Neural crest cell (in vitro differentiated cells): ENCODE results near the gene TAAR8. TPM values are rescaled to one million over a fixed set of nuclear protein-coding genes. Genes with fewer than 3 reads are reported as not detected.
A peak's percentile ranks its signal among the peaks of the same experiment; 100 is the strongest.

Source experiments
- DNase-seq: peaks from one replicate; pipeline ENCODE4 v3.0.0; 2021; ENCODE audit warnings: low read depth, mixed read lengths, low spot score
- H3K27ac Mint-ChIP-seq: one replicate; pipeline ENCODE4 v1.8.0; 2021; ENCODE audit warnings: mild to moderate bottlenecking, mixed read lengths; ENCODE audit not compliant: unreplicated experiment
- H3K27me3 Mint-ChIP-seq: 2 replicates; pipeline ENCODE4 v1.8.0; 2021; ENCODE audit warnings: low read depth, mild to moderate bottlenecking, mixed read lengths
- H3K36me3 Mint-ChIP-seq: 2 replicates; pipeline ENCODE4 v1.8.0; 2021; ENCODE audit warnings: low read depth, mild to moderate bottlenecking, mixed read lengths
- H3K4me1 Mint-ChIP-seq: 2 replicates; pipeline ENCODE4 v1.8.0; 2021; ENCODE audit warnings: mixed read lengths
- H3K4me3 Mint-ChIP-seq: one replicate; pipeline ENCODE4 v1.8.0; 2021; ENCODE audit warnings: mild to moderate bottlenecking, mixed read lengths
- H3K9me3 Mint-ChIP-seq: 2 replicates; pipeline ENCODE4 v1.8.0; 2021; ENCODE audit warnings: mixed read lengths
- total RNA-seq: library from RNA; stranded (reverse); gene quantifications from 2 replicates; pipeline ENCODE4 v1.2.1, GENCODE V29; 2021
- TF ChIP-seq, protein P1 (sequence below): fragments of 200-600 bp; sonication (generic); conservative IDR thresholded peaks from 2 replicates; pipeline ENCODE4 v1.5.0; 2021; ENCODE audit warnings: antibody characterized with exemption, mild to moderate bottlenecking

Gene TAAR8
- total RNA-seq, 1 donor from 2014 or later: not detected

DNA sequence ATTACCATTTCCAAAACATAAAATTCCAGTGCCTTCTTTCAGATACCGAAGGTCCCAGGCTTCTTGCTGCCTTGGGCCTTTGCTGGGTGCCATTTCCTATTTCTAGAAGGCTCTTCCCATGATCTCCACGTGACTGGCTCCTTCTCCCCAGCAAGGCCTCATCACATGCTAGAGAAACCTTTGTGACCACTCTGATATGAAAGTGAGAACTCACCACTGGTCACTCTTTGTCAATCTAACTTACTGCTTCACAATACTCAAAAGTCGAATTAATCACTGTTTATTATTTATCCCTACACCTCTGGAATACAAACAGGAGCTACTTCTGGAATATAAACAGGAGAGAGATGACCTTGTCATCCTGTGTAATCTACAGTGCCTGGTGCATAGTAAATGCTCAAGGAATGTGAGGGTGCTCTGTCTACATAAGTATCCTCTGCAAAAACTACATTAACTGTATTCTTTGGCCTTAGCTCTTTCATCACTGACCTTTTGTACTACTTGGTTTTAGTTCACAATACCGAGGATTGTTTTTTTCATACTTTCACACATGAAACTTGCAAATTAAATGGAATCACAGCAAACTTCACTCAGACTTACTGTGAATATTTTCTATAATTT lies 41.2 kb upstream of the TAAR8 start:
- peaks cover 28% of the 10 kb centered on the region for H3K4me1 Mint-ChIP-seq
- H3K9me3 Mint-ChIP-seq: peaks cover 1% of the 10 kb centered on the region
- peak overlapping the region; percentile 88 for H3K4me3 Mint-ChIP-seq

DNA sequence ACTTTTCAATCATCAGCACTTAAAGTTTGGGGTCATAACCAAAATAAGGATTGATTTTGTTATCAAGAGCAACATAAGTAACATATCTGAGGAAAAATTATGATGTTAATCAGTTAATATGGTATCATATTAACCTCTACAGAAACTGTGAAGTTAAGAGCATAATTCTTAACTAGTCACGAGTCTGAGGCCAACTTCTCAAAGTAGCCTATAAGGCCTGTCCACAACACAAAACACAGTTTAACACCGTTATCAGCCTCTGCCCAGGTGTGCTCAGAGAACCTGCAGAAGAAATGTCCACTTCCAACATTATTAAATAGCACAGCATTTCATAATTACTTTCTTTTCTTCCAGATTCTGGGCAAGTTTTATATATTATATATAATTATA lies 40.6 kb upstream of the TAAR8 start:
- H3K9me3 Mint-ChIP-seq: no peaks in the 10 kb centered on the region
- no peak overlapping the region for H3K27ac Mint-ChIP-seq
- no peak for DNase-seq
- peaks cover 26% of the 10 kb centered on the region for H3K27me3 Mint-ChIP-seq
- TF ChIP-seq, protein P1, sequence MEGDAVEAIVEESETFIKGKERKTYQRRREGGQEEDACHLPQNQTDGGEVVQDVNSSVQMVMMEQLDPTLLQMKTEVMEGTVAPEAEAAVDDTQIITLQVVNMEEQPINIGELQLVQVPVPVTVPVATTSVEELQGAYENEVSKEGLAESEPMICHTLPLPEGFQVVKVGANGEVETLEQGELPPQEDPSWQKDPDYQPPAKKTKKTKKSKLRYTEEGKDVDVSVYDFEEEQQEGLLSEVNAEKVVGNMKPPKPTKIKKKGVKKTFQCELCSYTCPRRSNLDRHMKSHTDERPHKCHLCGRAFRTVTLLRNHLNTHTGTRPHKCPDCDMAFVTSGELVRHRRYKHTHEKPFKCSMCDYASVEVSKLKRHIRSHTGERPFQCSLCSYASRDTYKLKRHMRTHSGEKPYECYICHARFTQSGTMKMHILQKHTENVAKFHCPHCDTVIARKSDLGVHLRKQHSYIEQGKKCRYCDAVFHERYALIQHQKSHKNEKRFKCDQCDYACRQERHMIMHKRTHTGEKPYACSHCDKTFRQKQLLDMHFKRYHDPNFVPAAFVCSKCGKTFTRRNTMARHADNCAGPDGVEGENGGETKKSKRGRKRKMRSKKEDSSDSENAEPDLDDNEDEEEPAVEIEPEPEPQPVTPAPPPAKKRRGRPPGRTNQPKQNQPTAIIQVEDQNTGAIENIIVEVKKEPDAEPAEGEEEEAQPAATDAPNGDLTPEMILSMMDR: no peak
- peak overlapping the region; percentile 88 for H3K4me3 Mint-ChIP-seq
- peaks cover 28% of the 10 kb centered on the region for H3K4me1 Mint-ChIP-seq
- H3K36me3 Mint-ChIP-seq: peaks cover 8% of the 10 kb centered on the region

More for the DNA sequence above, 41.2 kb upstream of the TAAR8 start:
- no peak for DNase-seq
- peaks cover 21% of the 10 kb centered on the region for H3K27me3 Mint-ChIP-seq
- H3K27ac Mint-ChIP-seq: no peak overlapping the region
- H3K36me3 Mint-ChIP-seq: peaks cover 8% of the 10 kb centered on the region
- TF ChIP-seq, protein P1: no peak

DNA sequence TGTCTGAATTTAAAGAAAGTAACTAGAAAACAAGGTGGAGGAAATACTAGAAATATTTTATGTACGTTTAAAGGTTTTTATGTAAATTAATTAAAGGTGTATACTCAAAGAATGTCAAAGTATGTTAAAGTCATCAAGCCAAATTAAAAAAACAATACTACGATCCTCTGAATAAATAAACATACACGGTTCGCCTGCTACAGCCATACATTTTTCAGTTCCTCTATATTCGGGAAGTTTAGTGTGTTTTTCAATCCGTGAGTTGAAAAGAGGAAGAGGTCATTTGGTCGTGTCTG lies 40.2 kb upstream of the TAAR8 start:
- Mint-ChIP-seq H3K4me1 (peaks cover 28% of the 10 kb centered on the region), H3K4me3 (peak overlapping the region; percentile 88), H3K9me3 (no peaks in the 10 kb centered on the region), H3K27me3 (peaks cover 28% of the 10 kb centered on the region), H3K36me3 (peaks cover 8% of the 10 kb centered on the region), H3K27ac (peak overlapping the region; percentile 38)
- TF ChIP-seq, protein P1: no peak
- DNase-seq: no peak

DNA sequence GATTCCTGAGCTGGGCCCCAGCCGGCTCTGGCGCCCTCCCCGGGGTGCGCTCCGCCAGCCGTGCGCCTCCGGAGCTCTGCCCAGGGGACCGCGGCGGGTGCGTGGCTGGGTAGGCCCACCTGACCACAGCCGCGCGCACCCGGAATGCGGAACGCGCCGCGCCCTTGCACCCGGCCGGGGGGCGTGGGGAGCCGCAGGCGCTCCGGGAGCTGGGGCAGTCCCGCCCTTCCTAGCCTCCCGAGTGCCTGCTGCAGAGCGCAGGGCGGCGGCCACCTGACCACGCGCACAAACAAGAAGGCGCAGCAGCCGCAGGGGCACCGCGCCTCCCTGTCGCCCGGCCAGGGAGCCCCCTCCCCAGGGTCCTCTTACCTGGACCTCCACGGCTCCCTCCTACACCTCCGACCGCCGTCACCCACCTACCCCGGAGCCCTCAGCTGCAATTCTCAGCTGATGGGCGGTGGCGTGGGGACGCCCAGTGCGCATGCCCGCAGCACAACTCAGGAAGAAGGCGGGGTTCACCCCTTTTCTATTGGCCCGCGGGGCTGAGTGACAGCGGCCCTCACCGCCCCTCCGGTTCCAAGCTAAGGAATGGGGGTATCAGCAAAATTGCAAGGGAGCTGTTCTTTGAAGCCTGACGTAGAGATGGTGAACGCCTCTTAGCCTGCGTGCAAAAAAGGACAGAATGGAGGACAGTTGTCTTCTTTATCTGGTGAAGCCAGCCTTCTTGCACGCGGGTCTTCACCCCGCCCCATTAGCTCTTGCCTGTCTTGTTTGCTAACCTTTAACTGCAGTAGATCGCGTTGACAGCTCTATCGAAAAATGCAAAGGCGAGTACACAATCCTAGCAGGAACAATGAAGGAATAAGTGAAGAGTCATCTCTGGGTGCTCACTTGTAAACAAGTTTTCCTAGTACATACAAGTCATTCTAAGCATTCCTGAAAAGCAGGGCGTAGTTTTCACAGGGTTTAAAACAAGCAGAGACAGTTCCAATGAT lies 39.5 kb upstream of the TAAR8 start, which contains the start of gene STX7:
STX7 (minus strand) TSS at position 479 of the 995 bp plus-strand sequence. CDS start 9,586 bp downstream, outside the sequence.
- Mint-ChIP-seq H3K4me1 (peaks cover 28% of the 10 kb centered on the region), H3K36me3 (peaks cover 1% of the 10 kb centered on the region), H3K4me3 (peak within 1 kb of the TSS; percentile 99), H3K27ac (peak within 1 kb of the TSS; percentile 85), H3K27me3 (peaks cover 30% of the 10 kb centered on the region), H3K9me3 (no peaks in the 10 kb centered on the region)
- peak; percentile 83 for DNase-seq
- TF ChIP-seq, protein P1: no peak

DNA sequence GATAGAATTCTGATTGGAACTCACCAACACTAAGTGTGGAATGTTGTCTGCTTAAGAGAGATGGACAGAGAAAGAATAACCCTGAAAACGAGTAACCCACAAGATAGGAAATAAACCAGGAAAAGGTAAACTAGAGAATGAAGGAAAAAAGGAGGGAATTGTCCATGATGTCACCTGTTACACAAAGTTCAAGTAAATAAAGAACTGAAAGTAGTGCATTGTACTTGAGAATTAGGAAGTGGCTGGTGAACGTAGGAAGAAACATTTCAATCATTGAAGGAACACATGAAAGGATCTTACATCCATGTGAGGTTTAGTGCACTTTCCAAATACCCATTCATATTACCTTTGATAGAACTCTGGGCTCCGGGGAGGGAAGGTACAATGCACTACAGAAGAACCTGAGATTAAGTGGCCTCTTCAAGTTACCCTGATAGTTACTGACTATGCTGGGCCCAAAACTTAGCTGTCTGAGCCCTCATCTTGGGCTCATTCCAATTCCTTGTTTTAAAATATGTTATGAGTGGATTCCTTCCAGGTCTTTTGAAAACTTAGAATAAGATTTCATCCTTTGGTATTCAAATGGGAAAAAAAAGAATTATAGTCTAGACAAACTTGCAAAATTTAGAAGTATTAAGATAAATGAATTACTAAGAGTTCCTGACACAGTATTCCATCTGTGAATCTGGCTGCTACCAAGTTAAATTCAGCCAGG lies 38.5 kb upstream of the TAAR8 start:
- Mint-ChIP-seq H3K4me3 (peak overlapping the region; percentile 99), H3K9me3 (no peaks in the 10 kb centered on the region), H3K4me1 (peaks cover 28% of the 10 kb centered on the region), H3K27ac (no peak overlapping the region), H3K27me3 (peaks cover 31% of the 10 kb centered on the region), H3K36me3 (no peaks in the 10 kb centered on the region)
- DNase-seq: no peak
- TF ChIP-seq, protein P1: no peak
